Large intestine (tissue), 3 donors: ENCODE data around the gene CYP24A1. TPM values are rescaled to one million over a fixed set of nuclear protein-coding genes. Genes with fewer than 3 reads are reported as not detected.
A peak's percentile ranks its signal among the peaks of the same experiment; 100 is the strongest.

Source experiments
- DNase-seq, 2 donors: peaks; one replicate each; pipeline versions ENCODE4 v3.0.0 to v3.0.0-alpha.2; 2013
- H3K27ac ChIP-seq: one replicate; pipeline ENCODE4 v1.5.1; 2013; ENCODE audit warnings: low read length
- H3K27me3 ChIP-seq: 2 replicates; pipeline ENCODE4 v1.6.1; 2013; ENCODE audit warnings: low read length; ENCODE audit not compliant: control insufficient read depth, insufficient read depth
- H3K36me3 ChIP-seq: 2 replicates; pipeline ENCODE4 v1.6.1; 2013; ENCODE audit warnings: low read length; ENCODE audit not compliant: control insufficient read depth, insufficient read depth
- H3K4me1 ChIP-seq: one replicate; pipeline ENCODE4 v1.6.1; 2013; ENCODE audit warnings: low read length; ENCODE audit not compliant: control insufficient read depth, insufficient read depth
- H3K4me3 ChIP-seq: one replicate; pipeline ENCODE4 v1.5.1; 2013; ENCODE audit warnings: low read length
- H3K9me3 ChIP-seq: one replicate; pipeline ENCODE4 v1.6.1; 2013; ENCODE audit warnings: mild to moderate bottlenecking, low read depth, low read length, moderate library complexity; ENCODE audit not compliant: control insufficient read depth
- WGBS: methylation state at CpG from one replicate; pipeline ENCODE4 v1.1.5; 2013; ENCODE audit warnings: low lambda C conversion rate; ENCODE audit not compliant: insufficient coverage; 5-methylcytosine and 5-hydroxymethylcytosine counted together
- polyA plus RNA-seq: library from polyadenylated mRNA; unstranded; fragments of 120-200 nt; gene quantifications from one replicate; pipeline ENCODE4 v1.2.1, GENCODE V29; 2013

The CYP24A1 gene
- polyA plus RNA-seq, 1 donor = not detected

GRCh38 chr20:54214566-54214965 is 40.8 kb upstream of the CYP24A1 start:
- Histone ChIP-seq H3K27ac (no peak overlapping the region), H3K4me3 (no peak overlapping the region), H3K27me3 (no peaks in the 10 kb centered on the region), H3K36me3 (peaks cover 20% of the 10 kb centered on the region), H3K4me1 (no peaks in the 10 kb centered on the region), H3K9me3 (no peaks in the 10 kb centered on the region)
- 93% methylated on average over 2 of the region's 8 CpGs for WGBS
- no peak for DNase-seq

GRCh38 chr20:54212871-54213270 is 39.1 kb upstream of the CYP24A1 start:
- H3K27ac ChIP-seq = no peak overlapping the region
- no peaks in the 10 kb centered on the region for H3K27me3 ChIP-seq
- peaks cover 3% of the 10 kb centered on the region for H3K4me1 ChIP-seq
- DNase-seq = no peak
- H3K9me3 ChIP-seq = no peaks in the 10 kb centered on the region
- WGBS = no CpG with 5 or more reads among the region's 3 CpGs
- H3K36me3 ChIP-seq = peaks cover 20% of the 10 kb centered on the region
- no peak overlapping the region for H3K4me3 ChIP-seq

GRCh38 chr20:54212226-54212625 is 38.4 kb upstream of the CYP24A1 start:
- DNase-seq = no peak
- H3K27me3 ChIP-seq = no peaks in the 10 kb centered on the region
- H3K4me1 ChIP-seq = peaks cover 3% of the 10 kb centered on the region
- H3K36me3 ChIP-seq = peaks cover 17% of the 10 kb centered on the region
- no peak overlapping the region for H3K4me3 ChIP-seq
- H3K9me3 ChIP-seq = no peaks in the 10 kb centered on the region
- WGBS = no CpG with 5 or more reads among the region's 1 CpG
- H3K27ac ChIP-seq = no peak overlapping the region

- Histone ChIP-seq H3K36me3 (no peaks in the 10 kb centered on the region), H3K9me3 (no peaks in the 10 kb centered on the region), H3K4me3 (no peak overlapping the region), H3K27ac (no peak overlapping the region), H3K4me1 (peaks cover 3% of the 10 kb centered on the region), H3K27me3 (no peaks in the 10 kb centered on the region)
- no peak for DNase-seq
- WGBS = 71% methylated on average over 1 of the region's 5 CpGs
Measured at GRCh38 chr20:54209216-54209813, 35.5 kb upstream of the CYP24A1 start.

GRCh38 chr20:54208548-54209176 is 34.9 kb upstream of the CYP24A1 start:
- Histone ChIP-seq H3K9me3 (no peaks in the 10 kb centered on the region), H3K27ac (peak overlapping the region; percentile 6), H3K4me3 (peak overlapping the region; percentile 73), H3K27me3 (no peaks in the 10 kb centered on the region), H3K36me3 (no peaks in the 10 kb centered on the region), H3K4me1 (peaks cover 3% of the 10 kb centered on the region)
- no peak for DNase-seq
- WGBS = 0% methylated on average over 1 of the region's 15 CpGs

- WGBS = no CpG with 5 or more reads among the region's 76 CpGs
- DNase-seq = peak; percentile 77 to 95
- peak within 1 kb of the TSS; percentile 86 for H3K27ac ChIP-seq
- no peaks in the 10 kb centered on the region for H3K36me3 ChIP-seq
- H3K9me3 ChIP-seq = no peaks in the 10 kb centered on the region
- H3K4me3 ChIP-seq = peak within 1 kb of the TSS; percentile 73
- H3K27me3 ChIP-seq = no peaks in the 10 kb centered on the region
- H3K4me1 ChIP-seq = peaks cover 3% of the 10 kb centered on the region
Measured at GRCh38 chr20:54207743-54208547, 34.2 kb upstream of the CYP24A1 start, which contains the start of gene PFDN4. Gene PFDN4 (plus strand): TSS chr20:54208087. CDS start chr20:54208101, 14 bp downstream.

GRCh38 chr20:54207053-54207742 is 33.4 kb upstream of the CYP24A1 start:
- DNase-seq = no peak
- Histone ChIP-seq H3K4me1 (peaks cover 3% of the 10 kb centered on the region), H3K27ac (peak overlapping the region; percentile 86), H3K4me3 (peak overlapping the region; percentile 73), H3K36me3 (no peaks in the 10 kb centered on the region), H3K9me3 (no peaks in the 10 kb centered on the region), H3K27me3 (no peaks in the 10 kb centered on the region)
- 68% methylated on average over 4 of the region's 7 CpGs for WGBS

GRCh38 chr20:54205450-54205849 is 31.7 kb upstream of the CYP24A1 start:
- WGBS = 100% methylated on average over 1 of the region's 8 CpGs

GRCh38 chr20:54204481-54204880 is 30.7 kb upstream of the CYP24A1 start:
- Histone ChIP-seq H3K4me3 (no peak overlapping the region), H3K27ac (no peak overlapping the region), H3K4me1 (peaks cover 3% of the 10 kb centered on the region), H3K27me3 (peaks cover 4% of the 10 kb centered on the region), H3K36me3 (no peaks in the 10 kb centered on the region), H3K9me3 (no peaks in the 10 kb centered on the region)
- no CpG with 5 or more reads among the region's 5 CpGs for WGBS
- DNase-seq = no peak

More at GRCh38 chr20:54205450-54205849, 31.7 kb upstream of the CYP24A1 start:
- no peaks in the 10 kb centered on the region for H3K36me3 ChIP-seq
- peaks cover 3% of the 10 kb centered on the region for H3K4me1 ChIP-seq
- H3K4me3 ChIP-seq = no peak overlapping the region
- DNase-seq = no peak
- H3K9me3 ChIP-seq = no peaks in the 10 kb centered on the region
- no peak overlapping the region for H3K27ac ChIP-seq
- peaks cover 4% of the 10 kb centered on the region for H3K27me3 ChIP-seq

- peaks cover 3% of the 10 kb centered on the region for H3K4me1 ChIP-seq
- WGBS = no CpG with 5 or more reads among the region's 6 CpGs
- no peaks in the 10 kb centered on the region for H3K36me3 ChIP-seq
- no peaks in the 10 kb centered on the region for H3K9me3 ChIP-seq
- H3K27ac ChIP-seq = no peak overlapping the region
- DNase-seq = no peak
- no peak overlapping the region for H3K4me3 ChIP-seq
- peaks cover 4% of the 10 kb centered on the region for H3K27me3 ChIP-seq
Measured at GRCh38 chr20:54204063-54204462, 30.3 kb upstream of the CYP24A1 start.
